Mesendoderm (in vitro differentiated cells): ENCODE measurements around the gene TBX1.

Experiments
- DNase-seq: peaks from one replicate; pipeline ENCODE4 v3.0.0; 2013
- H2AK5ac ChIP-seq: 2 replicates; pipeline ENCODE4 v1.6.1; 2013; ENCODE audit warnings: low read length, inconsistent platforms
- H2BK120ac ChIP-seq: 2 replicates; pipeline ENCODE4 v1.6.1; 2013; ENCODE audit warnings: low read depth, mild to moderate bottlenecking, low read length, moderate library complexity, mixed read lengths
- H2BK15ac ChIP-seq: replicated peaks from 2 replicates; pipeline ENCODE4 v1.6.1; 2013; ENCODE audit warnings: low read depth, mild to moderate bottlenecking, moderate library complexity
- H2BK5ac ChIP-seq: 2 replicates; pipeline ENCODE4 v1.6.1; 2013; ENCODE audit warnings: low read length, inconsistent platforms
- H3K18ac ChIP-seq: 2 replicates; pipeline ENCODE4 v1.6.1; 2013; ENCODE audit warnings: mild to moderate bottlenecking, low read length, mixed read lengths
- H3K23ac ChIP-seq: one replicate; pipeline ENCODE4 v1.6.1; 2013; ENCODE audit warnings: low read length
- H3K27ac ChIP-seq: 2 replicates; pipeline ENCODE4 v1.5.1; 2013; ENCODE audit warnings: low read depth, mild to moderate bottlenecking, inconsistent platforms, low read length, moderate library complexity
- H3K27me3 ChIP-seq: 2 replicates; pipeline ENCODE4 v1.6.1; 2013; ENCODE audit warnings: low read length, control low read depth, mild to moderate bottlenecking, inconsistent platforms; ENCODE audit not compliant: insufficient read depth, poor library complexity
- H3K36me3 ChIP-seq: 2 replicates; pipeline ENCODE4 v1.6.1; 2013; ENCODE audit warnings: low read length, inconsistent platforms; ENCODE audit not compliant: control insufficient read depth, insufficient read depth
- H3K4ac ChIP-seq: one replicate; pipeline ENCODE4 v1.6.1; 2013; ENCODE audit warnings: low read depth, mild to moderate bottlenecking, low read length, moderate library complexity
- H3K4me1 ChIP-seq: 2 replicates; pipeline ENCODE4 v1.6.1; 2013; ENCODE audit warnings: low read depth, low read length, inconsistent platforms; ENCODE audit not compliant: control insufficient read depth
- H3K4me2 ChIP-seq: 2 replicates; pipeline ENCODE4 v1.6.1; 2013; ENCODE audit warnings: low read length
- H3K4me3 ChIP-seq: 2 replicates; pipeline ENCODE4 v1.5.1; 2013; ENCODE audit warnings: mild to moderate bottlenecking, low read length
- H3K56ac ChIP-seq: one replicate; pipeline ENCODE4 v1.6.1; 2013; ENCODE audit warnings: low read length
- H3K79me1 ChIP-seq: 2 replicates; pipeline ENCODE4 v1.6.1; 2013; ENCODE audit warnings: low read length, inconsistent platforms
- H3K79me2 ChIP-seq: 2 replicates; pipeline ENCODE4 v1.6.1; 2013; ENCODE audit warnings: mild to moderate bottlenecking, low read length; ENCODE audit not compliant: control insufficient read depth, insufficient read depth
- H3K9ac ChIP-seq: 2 replicates; pipeline ENCODE4 v1.6.1; 2013; ENCODE audit warnings: low read length, inconsistent platforms
- H4K5ac ChIP-seq: one replicate; pipeline ENCODE4 v1.6.1; 2013; ENCODE audit warnings: low read length
- H4K8ac ChIP-seq: one replicate; pipeline ENCODE4 v1.6.1; 2013; ENCODE audit warnings: low read depth, mild to moderate bottlenecking, control low read depth, low read length, moderate library complexity
- WGBS: extraction: QIAGEN DNeasy Blood & Tissue Kit; methylation state at CpG from one replicate; pipeline ENCODE4 v1.1.7; 2013; ENCODE audit warnings: low lambda C conversion rate, missing lambda C conversion rate; ENCODE audit not compliant: insufficient coverage; ENCODE audit errors: extremely low coverage; 5-methylcytosine and 5-hydroxymethylcytosine counted together

TBX1 gene

DNA sequence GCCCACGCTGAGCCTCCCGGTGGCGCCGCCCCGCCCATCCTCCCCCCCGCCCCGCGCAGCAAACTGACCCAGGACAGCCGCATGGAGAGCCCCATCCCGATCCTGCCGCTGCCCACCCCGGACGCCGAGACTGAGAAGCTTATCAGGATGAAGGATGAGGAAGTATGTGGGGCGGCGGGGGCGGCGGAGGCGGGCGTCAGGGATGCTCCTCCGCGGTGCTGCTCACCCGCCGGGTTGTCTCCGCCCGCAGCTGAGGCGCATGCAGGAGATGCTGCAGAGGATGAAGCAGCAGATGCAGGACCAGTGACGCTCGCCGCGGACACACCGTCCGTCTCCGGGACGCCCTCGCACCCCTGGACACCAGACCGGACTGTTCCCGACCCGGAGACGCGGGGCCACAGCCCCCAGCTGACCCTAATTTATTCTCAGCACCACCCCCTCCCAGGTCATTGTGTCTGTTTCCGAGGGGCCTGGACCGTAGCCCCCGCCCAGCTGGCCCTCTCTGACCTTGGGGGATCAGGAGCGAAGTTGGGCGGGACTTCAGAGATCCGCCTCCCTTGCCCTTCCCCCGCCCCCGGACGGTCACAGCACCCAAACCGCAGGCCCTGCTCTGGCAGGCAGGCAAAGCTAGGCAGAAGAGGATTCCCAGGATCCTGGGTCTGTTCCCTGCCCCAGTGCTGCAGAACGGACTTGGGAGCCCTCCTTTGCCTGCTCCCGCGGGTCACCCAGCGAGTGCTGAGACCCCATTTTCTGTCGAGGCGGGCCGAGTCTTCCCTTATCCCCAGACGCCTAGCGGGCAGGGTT lies 38.2 kb upstream of the TBX1 start:
- peaks cover 30% of the 10 kb centered on the region for H3K27me3 ChIP-seq
- H3K4me1 ChIP-seq: peaks cover 9% of the 10 kb centered on the region
- H3K4ac ChIP-seq: no peak overlapping the region
- H3K4me3 ChIP-seq: no peak overlapping the region
- H3K9ac ChIP-seq: peak overlapping the region; percentile 45
- H3K79me2 ChIP-seq: no peaks in the 10 kb centered on the region
- H3K79me1 ChIP-seq: no peaks in the 10 kb centered on the region
- no peak for DNase-seq
- no peak overlapping the region for H3K27ac ChIP-seq
- no peak overlapping the region for H2BK15ac ChIP-seq
- H3K56ac ChIP-seq: no peak overlapping the region
- no peaks in the 10 kb centered on the region for H3K36me3 ChIP-seq
- H3K4me2 ChIP-seq: peak overlapping the region; percentile 17
- no peak overlapping the region for H2BK120ac ChIP-seq
- no peak overlapping the region for H4K8ac ChIP-seq
- H2BK5ac ChIP-seq: no peak overlapping the region
- no peak overlapping the region for H3K23ac ChIP-seq
- H4K5ac ChIP-seq: no peak overlapping the region
- no peak overlapping the region for H3K18ac ChIP-seq
- WGBS: no CpG with 5 or more reads among the region's 60 CpGs
- H2AK5ac ChIP-seq: no peak overlapping the region

DNA sequence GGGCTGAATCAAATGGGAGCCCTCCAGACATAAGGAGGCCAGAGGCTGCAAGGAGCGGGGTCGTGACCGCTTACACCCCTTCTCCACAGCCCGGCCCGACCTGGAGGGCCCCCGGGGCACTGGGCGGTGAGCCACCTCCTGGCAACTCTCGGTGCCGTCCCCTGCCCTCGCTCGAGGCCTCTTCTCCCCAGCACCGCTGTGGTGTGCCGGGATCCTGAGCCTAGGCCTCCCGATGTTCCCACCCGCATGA lies 37.7 kb upstream of the TBX1 start:
- Histone ChIP-seq H4K5ac (no peak overlapping the region), H3K9ac (peak overlapping the region; percentile 56), H3K4me2 (peak overlapping the region; percentile 35), H3K4me1 (peaks cover 7% of the 10 kb centered on the region), H3K4ac (no peak overlapping the region), H3K23ac (peak overlapping the region; percentile 87), H3K79me2 (no peaks in the 10 kb centered on the region), H3K4me3 (no peak overlapping the region), H3K18ac (no peak overlapping the region), H3K56ac (peak overlapping the region; percentile 62), H2BK15ac (no peak overlapping the region), H3K36me3 (no peaks in the 10 kb centered on the region), H3K79me1 (no peaks in the 10 kb centered on the region), H4K8ac (no peak overlapping the region), H2BK5ac (no peak overlapping the region), H2AK5ac (no peak overlapping the region), H2BK120ac (no peak overlapping the region), H3K27ac (no peak overlapping the region), H3K27me3 (peaks cover 32% of the 10 kb centered on the region)
- WGBS: no CpG with 5 or more reads among the region's 15 CpGs
- no peak for DNase-seq

DNA sequence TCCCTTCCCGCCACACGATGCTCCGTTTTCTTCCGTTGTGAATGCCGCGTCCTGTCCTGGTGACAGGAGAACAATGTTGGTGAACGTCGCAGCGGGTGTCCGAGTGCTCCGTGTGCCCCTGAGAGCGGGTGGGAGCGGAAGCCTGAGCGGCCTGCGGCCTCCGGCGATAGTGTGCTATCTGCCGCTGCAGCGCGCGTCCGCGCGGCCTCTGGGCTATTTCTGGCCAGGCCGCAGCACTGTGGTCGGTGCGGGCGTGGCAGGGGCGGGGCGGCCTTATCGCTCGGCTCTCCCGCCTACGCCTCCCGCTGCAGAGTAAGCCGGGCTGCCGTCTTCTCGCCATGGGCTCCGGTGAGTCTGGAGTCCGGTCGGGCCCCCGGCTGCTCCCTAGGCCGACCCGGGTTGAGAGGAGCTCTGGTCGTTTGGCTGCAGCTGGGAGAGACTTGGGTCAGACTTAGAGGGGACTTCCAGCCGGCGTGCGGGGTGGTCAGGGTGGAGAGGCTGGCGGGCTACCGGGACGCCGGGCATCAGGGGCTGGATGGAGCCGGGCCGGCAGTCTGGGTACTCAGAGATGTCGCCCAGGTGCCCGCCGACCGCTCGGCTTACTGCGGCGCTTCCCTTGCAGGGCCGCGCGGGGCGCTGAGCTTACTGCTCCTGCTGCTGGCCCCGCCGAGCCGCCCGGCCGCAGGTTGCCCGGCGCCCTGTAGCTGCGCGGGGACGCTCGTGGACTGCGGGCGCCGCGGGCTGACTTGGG lies 37.2 kb upstream of the TBX1 start, which contains the start of gene GP1BB:
GP1BB (plus strand) TSS at position 308 of the 751 bp plus-strand sequence; CDS start at position 339, 31 bp downstream.
- H3K56ac ChIP-seq: peak within 1 kb of the TSS; percentile 80
- H4K5ac ChIP-seq: no peak within 1 kb of the TSS
- peaks cover 33% of the 10 kb centered on the region for H3K27me3 ChIP-seq
- no peak within 1 kb of the TSS for H2BK15ac ChIP-seq
- no peak within 1 kb of the TSS for H3K4me3 ChIP-seq
- no peaks in the 10 kb centered on the region for H3K79me1 ChIP-seq
- H2BK120ac ChIP-seq: no peak within 1 kb of the TSS
- H3K79me2 ChIP-seq: no peaks in the 10 kb centered on the region
- H3K9ac ChIP-seq: peak within 1 kb of the TSS; percentile 59
- no peak within 1 kb of the TSS for H2BK5ac ChIP-seq
- H3K4me1 ChIP-seq: peaks cover 7% of the 10 kb centered on the region
- DNase-seq: peak; percentile 61
- H3K23ac ChIP-seq: peak within 1 kb of the TSS; percentile 87
- H2AK5ac ChIP-seq: no peak within 1 kb of the TSS
- peak within 1 kb of the TSS; percentile 74 for H3K4me2 ChIP-seq
- no peak within 1 kb of the TSS for H3K18ac ChIP-seq
- H4K8ac ChIP-seq: no peak within 1 kb of the TSS
- H3K4ac ChIP-seq: no peak within 1 kb of the TSS
- H3K36me3 ChIP-seq: no peaks in the 10 kb centered on the region
- no CpG with 5 or more reads among the region's 80 CpGs for WGBS
- H3K27ac ChIP-seq: no peak within 1 kb of the TSS

DNA sequence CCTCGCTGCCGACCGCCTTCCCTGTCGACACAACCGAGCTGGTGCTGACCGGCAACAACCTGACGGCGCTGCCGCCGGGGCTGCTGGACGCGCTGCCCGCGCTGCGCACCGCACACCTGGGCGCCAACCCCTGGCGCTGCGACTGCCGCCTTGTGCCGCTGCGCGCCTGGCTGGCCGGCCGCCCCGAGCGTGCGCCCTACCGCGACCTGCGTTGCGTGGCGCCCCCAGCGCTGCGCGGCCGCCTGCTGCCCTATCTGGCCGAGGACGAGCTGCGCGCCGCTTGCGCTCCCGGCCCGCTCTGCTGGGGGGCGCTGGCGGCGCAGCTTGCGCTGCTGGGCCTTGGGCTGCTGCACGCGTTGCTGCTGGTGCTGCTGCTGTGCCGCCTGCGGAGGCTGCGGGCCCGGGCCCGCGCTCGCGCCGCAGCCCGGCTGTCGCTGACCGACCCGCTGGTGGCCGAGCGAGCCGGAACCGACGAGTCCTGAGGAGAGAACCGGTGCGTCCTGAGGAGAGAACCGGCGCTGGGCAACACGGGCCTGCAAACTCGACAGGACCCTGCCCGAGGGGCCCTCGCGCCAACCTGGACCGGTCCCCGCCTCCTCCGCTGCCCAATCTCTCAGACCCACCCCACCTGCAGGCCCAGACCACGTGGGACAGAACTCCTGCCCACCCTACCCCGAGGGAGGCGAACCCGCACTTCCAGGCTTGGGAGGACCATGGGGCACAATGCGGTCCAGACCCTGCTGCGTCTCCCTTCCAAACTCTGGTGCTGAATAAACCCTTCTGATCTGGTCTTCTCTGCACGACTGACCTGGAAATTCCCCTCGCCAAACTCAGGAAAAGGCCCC lies 36.4 kb upstream of the TBX1 start:
- H3K4me1 ChIP-seq: peaks cover 7% of the 10 kb centered on the region
- H4K5ac ChIP-seq: no peak overlapping the region
- H3K79me2 ChIP-seq: no peaks in the 10 kb centered on the region
- H3K27ac ChIP-seq: no peak overlapping the region
- no peak overlapping the region for H2BK120ac ChIP-seq
- peak; percentile 83 for DNase-seq
- H3K4me3 ChIP-seq: no peak overlapping the region
- no peak overlapping the region for H2AK5ac ChIP-seq
- peak overlapping the region; percentile 74 for H3K4me2 ChIP-seq
- H3K36me3 ChIP-seq: no peaks in the 10 kb centered on the region
- H4K8ac ChIP-seq: no peak overlapping the region
- peaks cover 31% of the 10 kb centered on the region for H3K27me3 ChIP-seq
- H3K4ac ChIP-seq: no peak overlapping the region
- no peak overlapping the region for H3K18ac ChIP-seq
- H2BK5ac ChIP-seq: no peak overlapping the region
- no peak overlapping the region for H3K23ac ChIP-seq
- WGBS: no CpG with 5 or more reads among the region's 89 CpGs
- H3K79me1 ChIP-seq: no peaks in the 10 kb centered on the region
- H3K9ac ChIP-seq: peak overlapping the region; percentile 59
- peak overlapping the region; percentile 80 for H3K56ac ChIP-seq
- H2BK15ac ChIP-seq: no peak overlapping the region

DNA sequence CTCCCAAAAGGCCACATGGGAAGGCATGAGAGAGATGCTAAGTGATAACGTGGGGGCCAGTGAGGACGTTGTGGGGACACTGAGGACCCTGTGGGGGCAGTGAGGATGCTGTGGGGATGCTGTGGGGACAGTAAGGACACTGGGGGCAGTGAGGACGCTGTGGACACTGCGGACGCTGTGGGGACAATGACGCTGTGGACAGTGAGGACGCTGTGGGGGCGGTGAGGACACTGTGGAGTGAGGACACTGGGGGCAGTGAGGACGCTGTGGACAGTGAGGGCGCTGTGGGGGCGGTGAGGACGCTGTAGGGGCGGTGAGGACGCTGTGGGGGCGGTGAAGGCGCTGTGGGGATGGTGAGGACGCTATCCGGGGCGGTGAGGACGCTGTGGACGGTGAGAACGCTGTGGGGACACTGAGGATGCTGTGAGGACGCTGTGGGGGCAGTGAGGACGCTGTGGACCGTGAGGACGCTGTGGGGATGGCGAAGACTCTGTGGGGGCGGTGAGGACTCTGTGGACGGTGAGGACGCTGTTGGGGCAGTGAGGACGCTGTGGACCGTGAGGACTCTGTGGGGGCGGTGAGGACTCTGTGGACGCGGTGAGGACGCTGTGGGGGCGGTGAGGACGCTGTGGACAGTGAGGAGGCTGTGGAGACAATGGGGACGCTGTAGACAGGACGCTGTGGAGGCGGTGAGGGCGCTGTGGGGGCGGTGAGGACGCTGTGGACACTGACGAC lies 35.5 kb upstream of the TBX1 start:
- no peaks in the 10 kb centered on the region for H3K79me2 ChIP-seq
- no peak overlapping the region for H4K8ac ChIP-seq
- no peak overlapping the region for H3K56ac ChIP-seq

More for the DNA sequence above, 35.5 kb upstream of the TBX1 start:
- no peak overlapping the region for H3K23ac ChIP-seq
- no peak overlapping the region for H2AK5ac ChIP-seq
- no CpG with 5 or more reads among the region's 45 CpGs for WGBS
- no peaks in the 10 kb centered on the region for H3K36me3 ChIP-seq
- no peak overlapping the region for H3K4me3 ChIP-seq
- no peaks in the 10 kb centered on the region for H3K79me1 ChIP-seq
- H3K18ac ChIP-seq: no peak overlapping the region
- no peak overlapping the region for H3K4ac ChIP-seq
- H2BK120ac ChIP-seq: no peak overlapping the region
- H3K9ac ChIP-seq: no peak overlapping the region
- peaks cover 7% of the 10 kb centered on the region for H3K4me1 ChIP-seq
- H3K27ac ChIP-seq: no peak overlapping the region
- no peak overlapping the region for H3K4me2 ChIP-seq
- peaks cover 26% of the 10 kb centered on the region for H3K27me3 ChIP-seq
- H4K5ac ChIP-seq: no peak overlapping the region
- no peak overlapping the region for H2BK5ac ChIP-seq
- H2BK15ac ChIP-seq: no peak overlapping the region
- no peak for DNase-seq
